Nephron progenitor cell (in vitro differentiated cells): ENCODE measurements around the gene TRMT44.

Experiments used
- DNase-seq: peaks from one replicate; pipeline ENCODE4 v3.0.0; 2021
- H3K27ac Mint-ChIP-seq: 2 replicates; pipeline ENCODE4 v1.8.0; 2021; ENCODE audit warnings: mild to moderate bottlenecking, moderate library complexity, mixed read lengths
- H3K27me3 Mint-ChIP-seq: 2 replicates; pipeline ENCODE4 v1.8.0; 2021; ENCODE audit warnings: mild to moderate bottlenecking, low read depth, mixed read lengths; ENCODE audit not compliant: poor library complexity
- H3K36me3 Mint-ChIP-seq: 2 replicates; pipeline ENCODE4 v1.8.0; 2021; ENCODE audit warnings: low read depth, mixed read lengths
- H3K4me1 Mint-ChIP-seq: 2 replicates; pipeline ENCODE4 v1.8.0; 2021; ENCODE audit warnings: mixed read lengths
- H3K4me3 Mint-ChIP-seq: 2 replicates; pipeline ENCODE4 v1.8.0; 2021; ENCODE audit warnings: mild to moderate bottlenecking, moderate library complexity, mixed read lengths
- H3K9me3 Mint-ChIP-seq: 2 replicates; pipeline ENCODE4 v1.8.0; 2021; ENCODE audit warnings: mild to moderate bottlenecking, moderate library complexity, mixed read lengths
- CTCF ChIP-seq: fragments of 200-600 bp; sonication (generic); IDR thresholded peaks from 2 replicates; pipeline ENCODE4 v1.5.0; 2021; ENCODE audit warnings: antibody characterized with exemption

Gene TRMT44

GRCh38 chr4:8451440-8452182, 11.0 kb downstream of the TRMT44 start:
- no peak for TF ChIP-seq CTCF
- H3K36me3 Mint-ChIP-seq, result peaks cover 25% of the 10 kb centered on the region
- H3K4me3 Mint-ChIP-seq, result no peak overlapping the region
- DNase-seq, result no peak
- peaks cover 6% of the 10 kb centered on the region for H3K4me1 Mint-ChIP-seq
- H3K27me3 Mint-ChIP-seq, result peaks cover 3% of the 10 kb centered on the region
- H3K9me3 Mint-ChIP-seq, result no peaks in the 10 kb centered on the region
- no peak overlapping the region for H3K27ac Mint-ChIP-seq

- no peak for TF ChIP-seq CTCF
- no peak for DNase-seq
- peaks cover 3% of the 10 kb centered on the region for H3K27me3 Mint-ChIP-seq
- no peak overlapping the region for H3K27ac Mint-ChIP-seq
- no peaks in the 10 kb centered on the region for H3K9me3 Mint-ChIP-seq
- H3K36me3 Mint-ChIP-seq, result peaks cover 39% of the 10 kb centered on the region
- no peak overlapping the region for H3K4me3 Mint-ChIP-seq
- H3K4me1 Mint-ChIP-seq, result peaks cover 22% of the 10 kb centered on the region
Measured at GRCh38 chr4:8453957-8454356, 13.4 kb downstream of the TRMT44 start.

- Mint-ChIP-seq H3K36me3 (peaks cover 47% of the 10 kb centered on the region), H3K27ac (peak overlapping the region; percentile 30)
- DNase-seq, result no peak
Measured at GRCh38 chr4:8457646-8458252, 17.2 kb downstream of the TRMT44 start.

GRCh38 chr4:8459867-8460445, 19.4 kb downstream of the TRMT44 start:
- Mint-ChIP-seq H3K4me1 (peaks cover 31% of the 10 kb centered on the region), H3K9me3 (no peaks in the 10 kb centered on the region), H3K27me3 (peaks cover 2% of the 10 kb centered on the region), H3K4me3 (no peak overlapping the region), H3K36me3 (peaks cover 37% of the 10 kb centered on the region), H3K27ac (no peak overlapping the region)
- TF ChIP-seq CTCF, result no peak
- DNase-seq, result no peak

More at GRCh38 chr4:8457646-8458252, 17.2 kb downstream of the TRMT44 start:
- TF ChIP-seq CTCF, result no peak
- Mint-ChIP-seq H3K4me1 (peaks cover 31% of the 10 kb centered on the region), H3K9me3 (no peaks in the 10 kb centered on the region), H3K27me3 (peaks cover 2% of the 10 kb centered on the region), H3K4me3 (no peak overlapping the region)

GRCh38 chr4:8461086-8461485, 20.5 kb downstream of the TRMT44 start:
- H3K27ac Mint-ChIP-seq, result no peak overlapping the region
- H3K4me1 Mint-ChIP-seq, result peaks cover 38% of the 10 kb centered on the region
- TF ChIP-seq CTCF, result no peak
- H3K4me3 Mint-ChIP-seq, result no peak overlapping the region
- no peaks in the 10 kb centered on the region for H3K9me3 Mint-ChIP-seq
- no peak for DNase-seq
- H3K27me3 Mint-ChIP-seq, result peaks cover 2% of the 10 kb centered on the region
- H3K36me3 Mint-ChIP-seq, result peaks cover 45% of the 10 kb centered on the region
